Hematopoietic multipotent progenitor cell treated with erythropoietin and hydrocortisone succinate and interleukin-3 and kit ligand, for 6 days (in vitro differentiated cells): Measurements from ENCODE around the gene SPTAN1.

Experiments used
- DNase-seq: peaks from one replicate; pipeline ENCODE4 v3.0.0-alpha.2; 2015

The SPTAN1 gene

DNA sequence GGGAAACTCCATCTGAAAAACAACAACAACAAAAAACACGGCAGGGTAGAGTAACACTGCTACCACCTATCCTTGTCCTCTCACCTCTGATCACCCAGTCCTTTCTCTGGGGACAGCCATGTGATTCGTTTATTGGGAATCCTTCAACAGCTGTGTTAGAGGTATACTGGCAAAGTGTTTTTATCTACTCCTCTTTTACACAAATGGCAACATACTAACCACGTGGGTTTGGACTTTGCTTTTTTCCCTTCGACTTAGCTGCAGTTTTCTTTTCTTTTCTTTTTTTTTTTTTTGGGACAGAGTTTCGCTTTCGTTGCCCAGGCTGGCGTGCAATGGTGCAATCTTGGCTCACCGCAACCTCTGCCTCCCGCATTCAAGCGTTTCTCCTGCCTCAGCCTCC, 125.4 kb downstream of the SPTAN1 start:
- DNase-seq = no peak
